ENCODE measurements around the gene PYCR2. TPM values are rescaled to one million over a fixed set of nuclear protein-coding genes. Genes with fewer than 3 reads are reported as not detected.

PYCR2 gene
- total and polyA plus RNA-seq, 10 of the 15 experiments (the other 5 are each of a cell fraction or from before 2014, with no cell fraction given) = 1.7 to 81.8 (median 54.9) TPM

GRCh38 chr1:225870911-225871310 is 53.1 kb downstream of the PYCR2 start:
- H3K27me3 ChIP-seq (replicated peaks in 1 of 2; ENCODE audit: control insufficient read depth in 2 of 2, insufficient read depth in 2 of 2, low read length in 1 of 2) = no peaks in the 10 kb centered on the region
- no peaks in the 10 kb centered on the region for H3K79me2 ChIP-seq (ENCODE audit: control insufficient read depth, insufficient read depth, low read length)
- no peaks in the 10 kb centered on the region for H3K9me3 ChIP-seq (replicated peaks; ENCODE audit: control insufficient read depth, insufficient read depth, low read length)
- ChIA-PET RAD21 (ENCODE audit: unreplicated experiment) (interaction anchor here (0.5 kb wide), 1 partner anchor 446 kb away, joined by 4 read pairs; no protein-coding TSS in a partner anchor), SMC1A (ENCODE audit: uncharacterized antibody, unreplicated experiment) (interaction anchor here (0.6 to 2.7 kb wide), 3 partner anchors 10 to 332 kb away, joined by 3 to 8 read pairs (median 3); partner anchors contain the start of gene TMEM63A), POLR2A (interaction anchor here (1.5 kb wide), 1 partner anchor 12 kb away, joined by 6 read pairs; no protein-coding TSS in a partner anchor), CTCF (no interaction called here)
- H3K4me1 ChIP-seq (ENCODE audit: control insufficient read depth, insufficient read depth, low read length) = peaks cover 6% of the 10 kb centered on the region
- intact Hi-C loops (cut with micrococcal nuclease; ENCODE audit: unreplicated experiment) = no loop called here
- H3K4me3 ChIP-seq = no peak overlapping the region
- ATAC-seq (no peak), FAIRE-seq (no peak), DNase-seq (ENCODE audit: low read depth, low spot score) (no peak)
- peaks cover 6 to 23% of the 10 kb centered on the region in 2 experiments for H3K36me3 ChIP-seq (ENCODE audit: control insufficient read depth in 2 of 2, insufficient read depth in 2 of 2, low read length in 1 of 2)
- no peak overlapping the region for H3K4me2 ChIP-seq (ENCODE audit: control insufficient read depth, insufficient read depth)
- no peaks in the 10 kb centered on the region for H4K20me1 ChIP-seq (ENCODE audit: control insufficient read depth, insufficient read depth)
- no peak for TF ChIP-seq NBN (IDR thresholded peaks at IDR 0.05)
- TF ChIP-seq PAX8 (IDR thresholded peaks at IDR 0.05) = no peak
- TF ChIP-seq CBX3 (IDR thresholded peaks at IDR 0.05; ENCODE audit: borderline replicate concordance, low read depth) = no peak
- TF ChIP-seq, protein P1, sequence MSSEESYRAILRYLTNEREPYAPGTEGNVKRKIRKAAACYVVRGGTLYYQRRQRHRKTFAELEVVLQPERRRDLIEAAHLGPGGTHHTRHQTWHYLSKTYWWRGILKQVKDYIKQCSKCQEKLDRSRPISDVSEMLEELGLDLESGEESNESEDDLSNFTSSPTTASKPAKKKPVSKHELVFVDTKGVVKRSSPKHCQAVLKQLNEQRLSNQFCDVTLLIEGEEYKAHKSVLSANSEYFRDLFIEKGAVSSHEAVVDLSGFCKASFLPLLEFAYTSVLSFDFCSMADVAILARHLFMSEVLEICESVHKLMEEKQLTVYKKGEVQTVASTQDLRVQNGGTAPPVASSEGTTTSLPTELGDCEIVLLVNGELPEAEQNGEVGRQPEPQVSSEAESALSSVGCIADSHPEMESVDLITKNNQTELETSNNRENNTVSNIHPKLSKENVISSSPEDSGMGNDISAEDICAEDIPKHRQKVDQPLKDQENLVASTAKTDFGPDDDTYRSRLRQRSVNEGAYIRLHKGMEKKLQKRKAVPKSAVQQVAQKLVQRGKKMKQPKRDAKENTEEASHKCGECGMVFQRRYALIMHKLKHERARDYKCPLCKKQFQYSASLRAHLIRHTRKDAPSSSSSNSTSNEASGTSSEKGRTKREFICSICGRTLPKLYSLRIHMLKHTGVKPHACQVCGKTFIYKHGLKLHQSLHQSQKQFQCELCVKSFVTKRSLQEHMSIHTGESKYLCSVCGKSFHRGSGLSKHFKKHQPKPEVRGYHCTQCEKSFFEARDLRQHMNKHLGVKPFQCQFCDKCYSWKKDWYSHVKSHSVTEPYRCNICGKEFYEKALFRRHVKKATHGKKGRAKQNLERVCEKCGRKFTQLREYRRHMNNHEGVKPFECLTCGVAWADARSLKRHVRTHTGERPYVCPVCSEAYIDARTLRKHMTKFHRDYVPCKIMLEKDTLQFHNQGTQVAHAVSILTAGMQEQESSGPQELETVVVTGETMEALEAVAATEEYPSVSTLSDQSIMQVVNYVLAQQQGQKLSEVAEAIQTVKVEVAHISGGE (CRISPR knock-in tag; IDR thresholded peaks at IDR 0.05) = no peak
- no peak overlapping the region for H2AFZ ChIP-seq (ENCODE audit: control insufficient read depth, low read depth, low read length)
- no peak overlapping the region for H3K27ac ChIP-seq (ENCODE audit: control insufficient read depth, insufficient read depth)
- no peak overlapping the region for H3K9ac ChIP-seq (ENCODE audit: control insufficient read depth, insufficient read depth, low read length)
- in situ Hi-C loops (cut with MboI) = no loop called here
- 83% methylated on average over 3 of the region's 3 CpGs for WGBS (ENCODE audit: insufficient coverage, insufficient replicate concordance, low lambda C conversion rate, missing lambda C conversion rate)
- no TSS peak for BruUV-seq (replicated peaks)

Small RNAs within 50 kb of the gene (microRNA-seq; reads per million reads assigned to microRNA genes)
- not detected for gene MIR6741

Small RNAs within 50 kb of the gene (small RNA-seq; reads per million reads assigned to genes)
- gene AL117348.1 (not detected), gene NDUFA3P3 (not detected)

Other genes with a start within 250 kb of the PYCR2 start
- 250 and 316 TPM in 2 replicates for gene SRP9, start 146.4 kb downstream of the PYCR2 start, total RNA-seq (2014; rRNA removed)
- gene SRP9, start 146.4 kb downstream of the PYCR2 start, total RNA-seq (2014; rRNA removed; fragmentation: Illumina TruSeq; extraction: Trizol) = 367 and 372 TPM in 2 replicates
- gene SRP9, start 146.4 kb downstream of the PYCR2 start, total RNA-seq (2021) = 248 and 256 TPM in 2 replicates
- 639 and 968 TPM in 2 replicates for gene SRP9, start 146.4 kb downstream of the PYCR2 start, polyA plus RNA-seq (2011; rRNA removed)
- 389 and 483 TPM in 2 replicates for gene SRP9, start 146.4 kb downstream of the PYCR2 start, polyA plus RNA-seq (2014; fragmentation: Illumina TruSeq; extraction: Trizol)
- 1,000 to 10,000 TPM in 1 of 2 experiments, 100 to 1,000 TPM in 1; 912 to 1,200 TPM for gene SRP9, start 146.4 kb downstream of the PYCR2 start, polyA plus RNA-seq (2014; fragmentation: Nextera tagmentation; extraction: Ambion mirVana)
- gene SRP9, start 146.4 kb downstream of the PYCR2 start, polyA plus RNA-seq (2014; rRNA removed) = 221 and 283 TPM in 2 replicates
- gene SRP9, start 146.4 kb downstream of the PYCR2 start, polyA plus RNA-seq (2016; fragmentation: Nextera tagmentation; extraction: Ambion mirVana) = 100 to 1,000 TPM; 643 to 700 TPM
- gene EPHX1, start 114.1 kb downstream of the PYCR2 start, total RNA-seq (2014; rRNA removed) = 0.73 and 1.0 TPM in 2 replicates
- 1.0 TPM in 2 replicates for gene EPHX1, start 114.1 kb downstream of the PYCR2 start, total RNA-seq (2014; rRNA removed; fragmentation: Illumina TruSeq; extraction: Trizol)
- gene EPHX1, start 114.1 kb downstream of the PYCR2 start, total RNA-seq (2021) = 2.6 and 2.9 TPM in 2 replicates
- gene EPHX1, start 114.1 kb downstream of the PYCR2 start, polyA plus RNA-seq (2011; rRNA removed) = 0.29 and 0.69 TPM in 2 replicates
- gene EPHX1, start 114.1 kb downstream of the PYCR2 start, polyA plus RNA-seq (2014; fragmentation: Illumina TruSeq; extraction: Trizol) = 1.4 and 1.6 TPM in 2 replicates
- not detected for gene EPHX1, start 114.1 kb downstream of the PYCR2 start, polyA plus RNA-seq (2014; fragmentation: Nextera tagmentation; extraction: Ambion mirVana)
- gene EPHX1, start 114.1 kb downstream of the PYCR2 start, polyA plus RNA-seq (2014; rRNA removed) = 0.33 and 1.6 TPM in 2 replicates
- under 1 TPM; 0.64 to 0.83 TPM for gene EPHX1, start 114.1 kb downstream of the PYCR2 start, polyA plus RNA-seq (2016; fragmentation: Nextera tagmentation; extraction: Ambion mirVana)
- 12.0 TPM in 2 replicates for gene TMEM63A, start 41.9 kb downstream of the PYCR2 start, total RNA-seq (2014; rRNA removed)
- 8.7 and 10.4 TPM in 2 replicates for gene TMEM63A, start 41.9 kb downstream of the PYCR2 start, total RNA-seq (2014; rRNA removed; fragmentation: Illumina TruSeq; extraction: Trizol)
- gene TMEM63A, start 41.9 kb downstream of the PYCR2 start, total RNA-seq (2021) = 27.6 and 31.8 TPM in 2 replicates
- 21.0 and 33.5 TPM in 2 replicates for gene TMEM63A, start 41.9 kb downstream of the PYCR2 start, polyA plus RNA-seq (2011; rRNA removed)
- 19.6 and 20.1 TPM in 2 replicates for gene TMEM63A, start 41.9 kb downstream of the PYCR2 start, polyA plus RNA-seq (2014; fragmentation: Illumina TruSeq; extraction: Trizol)
- gene TMEM63A, start 41.9 kb downstream of the PYCR2 start, polyA plus RNA-seq (2014; fragmentation: Nextera tagmentation; extraction: Ambion mirVana) = 1 to 10 TPM; 1.3 to 1.8 TPM
- 17.2 and 20.2 TPM in 2 replicates for gene TMEM63A, start 41.9 kb downstream of the PYCR2 start, polyA plus RNA-seq (2014; rRNA removed)
- 10 to 100 TPM; 14.4 to 15.9 TPM for gene TMEM63A, start 41.9 kb downstream of the PYCR2 start, polyA plus RNA-seq (2016; fragmentation: Nextera tagmentation; extraction: Ambion mirVana)
- 0.06 TPM in 1 of 2 replicates, not detected in the other for gene LEFTY1, start 35.1 kb downstream of the PYCR2 start, total RNA-seq (2014; rRNA removed)
- gene LEFTY1, start 35.1 kb downstream of the PYCR2 start, total RNA-seq (2014; rRNA removed; fragmentation: Illumina TruSeq; extraction: Trizol) = not detected in 2 replicates
- gene LEFTY1, start 35.1 kb downstream of the PYCR2 start, total RNA-seq (2021) = 0.27 TPM in 1 of 2 replicates, not detected in the other
- not detected in 2 replicates for gene LEFTY1, start 35.1 kb downstream of the PYCR2 start, polyA plus RNA-seq (2011; rRNA removed)
- not detected in 2 replicates for gene LEFTY1, start 35.1 kb downstream of the PYCR2 start, polyA plus RNA-seq (2014; fragmentation: Illumina TruSeq; extraction: Trizol)
- not detected for gene LEFTY1, start 35.1 kb downstream of the PYCR2 start, polyA plus RNA-seq (2014; fragmentation: Nextera tagmentation; extraction: Ambion mirVana)
- 0.06 TPM in 1 of 2 replicates, not detected in the other for gene LEFTY1, start 35.1 kb downstream of the PYCR2 start, polyA plus RNA-seq (2014; rRNA removed)
- gene LEFTY1, start 35.1 kb downstream of the PYCR2 start, polyA plus RNA-seq (2016; fragmentation: Nextera tagmentation; extraction: Ambion mirVana) = not detected
- gene LEFTY2, start 17.0 kb upstream of the PYCR2 start, total RNA-seq (2014; rRNA removed) = not detected in 2 replicates
- not detected in 2 replicates for gene LEFTY2, start 17.0 kb upstream of the PYCR2 start, total RNA-seq (2014; rRNA removed; fragmentation: Illumina TruSeq; extraction: Trizol)
- gene LEFTY2, start 17.0 kb upstream of the PYCR2 start, total RNA-seq (2021) = not detected in 2 replicates
- not detected in 2 replicates for gene LEFTY2, start 17.0 kb upstream of the PYCR2 start, polyA plus RNA-seq (2011; rRNA removed)
- not detected in 2 replicates for gene LEFTY2, start 17.0 kb upstream of the PYCR2 start, polyA plus RNA-seq (2014; fragmentation: Illumina TruSeq; extraction: Trizol)
- not detected for gene LEFTY2, start 17.0 kb upstream of the PYCR2 start, polyA plus RNA-seq (2014; fragmentation: Nextera tagmentation; extraction: Ambion mirVana)
- gene LEFTY2, start 17.0 kb upstream of the PYCR2 start, polyA plus RNA-seq (2014; rRNA removed) = not detected in 2 replicates
- gene LEFTY2, start 17.0 kb upstream of the PYCR2 start, polyA plus RNA-seq (2016; fragmentation: Nextera tagmentation; extraction: Ambion mirVana) = not detected
- gene SDE2, start 75.1 kb upstream of the PYCR2 start, total RNA-seq (2014; rRNA removed) = 14.3 and 17.2 TPM in 2 replicates
- 15.4 and 16.0 TPM in 2 replicates for gene SDE2, start 75.1 kb upstream of the PYCR2 start, total RNA-seq (2014; rRNA removed; fragmentation: Illumina TruSeq; extraction: Trizol)
- 12.7 and 13.0 TPM in 2 replicates for gene SDE2, start 75.1 kb upstream of the PYCR2 start, total RNA-seq (2021)
- 19.4 and 26.6 TPM in 2 replicates for gene SDE2, start 75.1 kb upstream of the PYCR2 start, polyA plus RNA-seq (2011; rRNA removed)
- gene SDE2, start 75.1 kb upstream of the PYCR2 start, polyA plus RNA-seq (2014; fragmentation: Illumina TruSeq; extraction: Trizol) = 12.2 and 16.2 TPM in 2 replicates
- 1 to 10 TPM; 2.7 to 4.3 TPM for gene SDE2, start 75.1 kb upstream of the PYCR2 start, polyA plus RNA-seq (2014; fragmentation: Nextera tagmentation; extraction: Ambion mirVana)
- gene SDE2, start 75.1 kb upstream of the PYCR2 start, polyA plus RNA-seq (2014; rRNA removed) = 9.6 and 11.5 TPM in 2 replicates
- 10 to 100 TPM; 11.7 to 14.1 TPM for gene SDE2, start 75.1 kb upstream of the PYCR2 start, polyA plus RNA-seq (2016; fragmentation: Nextera tagmentation; extraction: Ambion mirVana)
- gene H3-3A, start 138.5 kb upstream of the PYCR2 start, total RNA-seq (2014; rRNA removed) = 215 and 235 TPM in 2 replicates
- gene H3-3A, start 138.5 kb upstream of the PYCR2 start, total RNA-seq (2014; rRNA removed; fragmentation: Illumina TruSeq; extraction: Trizol) = 204 and 215 TPM in 2 replicates
- gene H3-3A, start 138.5 kb upstream of the PYCR2 start, total RNA-seq (2021) = 335 and 346 TPM in 2 replicates
- 441 and 486 TPM in 2 replicates for gene H3-3A, start 138.5 kb upstream of the PYCR2 start, polyA plus RNA-seq (2011; rRNA removed)
- gene H3-3A, start 138.5 kb upstream of the PYCR2 start, polyA plus RNA-seq (2014; fragmentation: Illumina TruSeq; extraction: Trizol) = 379 and 386 TPM in 2 replicates
- gene H3-3A, start 138.5 kb upstream of the PYCR2 start, polyA plus RNA-seq (2014; fragmentation: Nextera tagmentation; extraction: Ambion mirVana) = 100 to 1,000 TPM; 254 to 435 TPM
- gene H3-3A, start 138.5 kb upstream of the PYCR2 start, polyA plus RNA-seq (2014; rRNA removed) = 366 and 425 TPM in 2 replicates
- gene H3-3A, start 138.5 kb upstream of the PYCR2 start, polyA plus RNA-seq (2016; fragmentation: Nextera tagmentation; extraction: Ambion mirVana) = 100 to 1,000 TPM; 401 to 421 TPM